ENCODE measurements around the gene XPOT.

XPOT gene

DNA sequence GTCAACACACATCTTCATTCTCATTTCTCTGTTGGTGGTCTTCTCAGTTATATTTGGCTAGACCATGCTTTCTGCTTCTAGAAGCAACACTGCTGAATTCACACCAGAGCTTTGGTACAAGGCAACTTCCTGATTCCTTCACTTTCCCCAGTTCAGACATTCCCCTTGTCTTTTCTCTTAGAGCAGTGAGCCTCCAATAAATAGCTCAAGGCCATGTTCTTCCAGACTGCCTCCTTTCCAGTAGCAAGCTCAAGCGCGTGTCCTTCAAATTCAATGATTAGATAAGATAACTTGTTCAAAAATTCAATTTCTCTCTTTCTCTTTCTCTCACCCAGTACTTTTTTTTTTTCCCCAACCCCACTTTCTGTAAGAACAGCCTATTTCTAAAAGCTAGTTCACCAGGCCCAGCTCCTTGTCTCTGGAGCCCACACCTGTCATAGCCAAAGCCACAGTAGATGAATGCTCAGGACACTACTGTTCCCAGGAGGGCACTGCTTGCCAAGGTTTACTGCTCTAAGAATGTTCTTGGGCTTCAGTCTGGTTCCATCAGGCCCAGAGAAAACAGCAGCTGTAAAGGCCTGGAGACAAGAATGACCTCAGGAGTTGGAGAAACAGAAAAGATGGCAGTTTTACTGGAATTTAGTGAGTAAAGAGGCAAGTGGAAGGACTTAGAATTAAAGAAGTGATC is 65.4 kb downstream of the XPOT start:
- TF ChIP-seq, protein P1, sequence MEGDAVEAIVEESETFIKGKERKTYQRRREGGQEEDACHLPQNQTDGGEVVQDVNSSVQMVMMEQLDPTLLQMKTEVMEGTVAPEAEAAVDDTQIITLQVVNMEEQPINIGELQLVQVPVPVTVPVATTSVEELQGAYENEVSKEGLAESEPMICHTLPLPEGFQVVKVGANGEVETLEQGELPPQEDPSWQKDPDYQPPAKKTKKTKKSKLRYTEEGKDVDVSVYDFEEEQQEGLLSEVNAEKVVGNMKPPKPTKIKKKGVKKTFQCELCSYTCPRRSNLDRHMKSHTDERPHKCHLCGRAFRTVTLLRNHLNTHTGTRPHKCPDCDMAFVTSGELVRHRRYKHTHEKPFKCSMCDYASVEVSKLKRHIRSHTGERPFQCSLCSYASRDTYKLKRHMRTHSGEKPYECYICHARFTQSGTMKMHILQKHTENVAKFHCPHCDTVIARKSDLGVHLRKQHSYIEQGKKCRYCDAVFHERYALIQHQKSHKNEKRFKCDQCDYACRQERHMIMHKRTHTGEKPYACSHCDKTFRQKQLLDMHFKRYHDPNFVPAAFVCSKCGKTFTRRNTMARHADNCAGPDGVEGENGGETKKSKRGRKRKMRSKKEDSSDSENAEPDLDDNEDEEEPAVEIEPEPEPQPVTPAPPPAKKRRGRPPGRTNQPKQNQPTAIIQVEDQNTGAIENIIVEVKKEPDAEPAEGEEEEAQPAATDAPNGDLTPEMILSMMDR (IDR thresholded peaks at IDR 0.05), result no peak
- no peak for TF ChIP-seq ZFX (IDR thresholded peaks at IDR 0.05; ENCODE audit: borderline replicate concordance)
- no peak overlapping the region for H3K27ac ChIP-seq

DNA sequence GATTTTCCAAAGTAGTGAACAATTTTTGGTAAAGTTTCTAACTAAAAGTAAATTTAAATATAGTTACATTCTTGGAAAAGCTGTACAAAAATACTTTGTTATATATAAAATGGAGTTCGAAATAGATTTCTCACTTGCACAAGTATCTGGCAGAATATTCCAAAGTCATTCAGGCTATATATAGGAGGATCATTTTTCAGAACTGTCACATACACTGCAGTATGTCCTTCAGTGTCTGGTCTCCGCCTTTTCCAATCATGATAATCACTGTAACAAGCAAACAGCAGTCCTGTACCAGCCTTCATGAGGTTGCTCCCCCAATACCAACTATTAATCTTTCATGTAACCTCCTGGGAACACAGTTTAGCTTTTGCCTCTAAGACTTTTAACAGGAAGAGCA is 66.3 kb downstream of the XPOT start:
- H3K27ac ChIP-seq, result no peak overlapping the region
- TF ChIP-seq ZFX (IDR thresholded peaks at IDR 0.05; ENCODE audit: borderline replicate concordance), result no peak
- TF ChIP-seq, protein P1 (IDR thresholded peaks at IDR 0.05), result no peak

DNA sequence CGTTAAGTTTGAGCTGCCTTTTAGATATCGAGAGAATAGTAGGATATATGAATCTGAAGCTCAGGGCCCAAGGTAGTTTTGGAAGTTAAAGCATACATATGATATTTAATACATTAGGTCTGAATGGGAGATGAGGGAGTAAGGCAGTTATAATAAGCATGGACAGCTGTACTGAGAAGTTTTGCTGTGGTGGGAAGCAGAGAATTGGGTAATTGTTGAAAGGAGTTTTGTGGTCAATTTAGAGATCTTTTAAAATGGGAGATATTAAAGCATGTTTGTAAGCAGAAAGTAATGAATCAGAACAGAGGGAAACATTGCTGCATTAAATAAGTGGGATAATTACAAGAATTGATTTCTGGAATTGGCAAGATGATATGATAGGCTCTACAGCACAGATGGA is 69.0 kb downstream of the XPOT start:
- TF ChIP-seq ZFX (IDR thresholded peaks at IDR 0.05; ENCODE audit: borderline replicate concordance), result no peak
- TF ChIP-seq, protein P1 (IDR thresholded peaks at IDR 0.05), result no peak

DNA sequence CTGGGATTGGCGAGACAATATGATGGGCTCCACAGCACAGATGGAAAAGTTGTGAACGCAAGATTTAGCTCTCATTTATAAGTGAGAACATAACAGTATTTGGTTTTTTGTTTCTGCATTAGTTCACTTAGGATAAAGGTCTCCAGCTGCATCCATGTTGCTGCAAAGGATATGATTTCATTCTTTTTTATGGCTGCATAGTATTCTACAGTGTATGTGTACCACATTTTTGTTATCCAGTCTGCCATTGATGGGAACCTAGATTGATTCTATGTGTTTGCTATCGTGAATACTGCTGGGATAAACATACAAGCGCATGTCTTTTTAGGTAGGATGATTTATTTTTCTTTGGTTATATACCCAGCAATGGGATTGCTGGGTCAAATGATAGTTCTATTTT is 71.3 kb downstream of the XPOT start:
- no peak for TF ChIP-seq ZFX (IDR thresholded peaks at IDR 0.05; ENCODE audit: borderline replicate concordance)
- TF ChIP-seq, protein P1 (IDR thresholded peaks at IDR 0.05), result no peak
- no peak overlapping the region for H3K27ac ChIP-seq

More for the DNA sequence above, 69.0 kb downstream of the XPOT start:
- no peak overlapping the region; the same call in 1 of the 2 replicates for H3K27ac ChIP-seq

DNA sequence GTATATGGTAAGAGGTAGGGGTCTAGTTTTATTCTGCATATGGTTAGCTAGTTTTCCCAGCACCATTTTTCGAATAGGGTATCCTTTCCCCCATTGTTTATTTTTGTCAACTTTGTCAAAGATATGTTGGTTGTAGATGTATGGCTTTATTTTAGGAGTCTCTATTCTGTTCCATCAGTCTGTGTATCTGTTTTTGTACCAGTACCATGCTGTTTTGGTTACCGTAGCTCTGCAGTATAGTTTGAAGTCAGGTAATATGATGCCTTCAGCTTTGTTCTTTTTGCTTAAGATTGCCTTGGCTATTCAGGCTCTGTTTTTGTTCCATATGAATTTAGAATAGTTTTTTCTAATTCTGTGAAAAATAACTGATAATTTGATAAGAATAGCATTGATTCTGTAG is 72.7 kb downstream of the XPOT start:
- H3K27ac ChIP-seq, result no peak overlapping the region
- no peak for TF ChIP-seq ZFX (IDR thresholded peaks at IDR 0.05; ENCODE audit: borderline replicate concordance)
- TF ChIP-seq, protein P1 (IDR thresholded peaks at IDR 0.05), result no peak

DNA sequence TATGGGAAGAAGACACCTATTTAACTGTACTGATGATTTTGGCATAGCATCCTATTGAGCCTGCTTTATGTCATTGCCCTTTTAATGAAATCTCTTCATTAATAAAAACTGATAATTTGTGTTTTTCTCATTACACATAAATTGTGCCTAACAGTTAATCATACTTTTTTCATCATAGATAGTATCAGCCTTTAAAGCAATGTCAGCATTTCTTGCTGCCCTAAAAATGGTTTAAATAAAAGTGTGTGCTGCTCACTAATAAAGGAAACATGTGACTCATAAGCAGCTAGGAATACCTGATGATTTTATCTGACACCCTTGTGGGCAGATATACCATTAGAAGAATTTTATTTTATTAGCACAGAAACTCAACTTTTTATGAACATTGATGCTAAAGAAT is 74.5 kb downstream of the XPOT start:
- TF ChIP-seq, protein P1 (IDR thresholded peaks at IDR 0.05), result no peak
- no peak for TF ChIP-seq ZFX (IDR thresholded peaks at IDR 0.05; ENCODE audit: borderline replicate concordance)
- H3K27ac ChIP-seq, result no peak overlapping the region

DNA sequence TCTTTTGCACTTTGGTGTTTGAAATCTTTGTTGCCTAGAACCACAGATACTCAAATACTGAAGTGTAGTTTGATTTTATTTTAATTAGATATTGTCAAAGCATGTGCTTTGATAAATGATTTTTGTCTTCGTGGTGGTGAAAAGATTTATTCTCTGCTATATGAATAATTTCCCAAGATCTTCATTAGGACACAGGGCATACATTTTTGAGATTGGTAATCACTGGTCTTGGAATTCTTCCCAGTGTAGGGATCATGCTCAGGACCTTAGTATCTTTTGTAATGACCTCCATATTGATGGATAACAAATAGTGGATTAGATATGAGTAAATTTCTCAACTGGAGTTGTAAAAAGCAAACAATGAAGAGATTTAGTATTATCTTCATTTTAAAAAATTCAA is 76.0 kb downstream of the XPOT start:
- H3K27ac ChIP-seq, result no peak overlapping the region

More for the DNA sequence above, 76.0 kb downstream of the XPOT start:
- no peak for TF ChIP-seq ZFX (IDR thresholded peaks at IDR 0.05; ENCODE audit: borderline replicate concordance)
- TF ChIP-seq, protein P1 (IDR thresholded peaks at IDR 0.05), result no peak
